ENCODE results near the gene RPTOR.

DNA sequence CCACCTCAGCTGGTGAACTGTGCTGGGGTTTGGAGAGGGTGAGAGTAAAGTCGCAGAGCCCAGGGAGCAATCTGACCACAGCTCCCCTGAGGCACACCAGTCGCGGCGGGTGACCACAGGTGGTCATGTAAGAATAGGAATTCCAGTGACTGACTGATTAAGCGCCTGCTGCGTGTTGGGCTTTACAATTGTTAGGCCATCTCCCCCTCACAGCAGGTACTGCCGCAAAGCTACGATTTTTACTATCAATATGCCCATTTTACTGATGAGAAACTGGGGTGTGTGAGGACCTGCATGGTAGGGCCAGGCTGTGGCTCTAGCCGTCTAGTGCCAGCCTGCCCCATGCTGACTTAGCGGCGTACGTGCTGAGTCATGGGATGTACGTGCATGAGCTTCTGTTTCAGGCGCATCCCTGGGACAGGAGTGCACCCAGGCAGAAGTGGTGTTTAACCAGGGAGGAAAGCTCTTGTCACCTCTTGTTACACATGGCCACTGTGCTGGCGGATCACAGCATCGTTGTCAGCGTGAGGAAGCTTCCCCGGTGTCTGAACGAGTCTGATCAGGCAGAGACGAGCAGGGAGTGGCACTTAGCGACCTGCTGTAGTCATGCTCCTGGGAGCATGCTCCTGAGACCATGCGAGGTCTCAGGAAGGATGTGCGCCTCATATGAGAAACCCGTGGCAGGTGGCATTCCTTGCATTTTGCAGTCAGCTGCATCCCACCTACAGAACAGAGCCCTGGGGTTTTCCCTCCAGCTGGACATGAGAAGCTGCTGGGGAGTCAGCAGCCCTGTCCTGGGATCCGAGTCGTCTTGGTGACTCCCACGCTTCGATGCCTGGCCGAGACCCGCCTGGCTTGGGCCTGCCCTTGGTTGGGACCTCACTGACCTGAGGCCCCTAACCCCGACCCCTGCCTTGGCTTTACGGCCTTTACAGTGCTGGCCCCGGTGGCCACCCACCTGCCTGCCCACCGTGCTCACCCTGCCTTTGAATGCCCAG lies 283.3 kb downstream of the RPTOR start:
- TF ChIP-seq, protein P1, sequence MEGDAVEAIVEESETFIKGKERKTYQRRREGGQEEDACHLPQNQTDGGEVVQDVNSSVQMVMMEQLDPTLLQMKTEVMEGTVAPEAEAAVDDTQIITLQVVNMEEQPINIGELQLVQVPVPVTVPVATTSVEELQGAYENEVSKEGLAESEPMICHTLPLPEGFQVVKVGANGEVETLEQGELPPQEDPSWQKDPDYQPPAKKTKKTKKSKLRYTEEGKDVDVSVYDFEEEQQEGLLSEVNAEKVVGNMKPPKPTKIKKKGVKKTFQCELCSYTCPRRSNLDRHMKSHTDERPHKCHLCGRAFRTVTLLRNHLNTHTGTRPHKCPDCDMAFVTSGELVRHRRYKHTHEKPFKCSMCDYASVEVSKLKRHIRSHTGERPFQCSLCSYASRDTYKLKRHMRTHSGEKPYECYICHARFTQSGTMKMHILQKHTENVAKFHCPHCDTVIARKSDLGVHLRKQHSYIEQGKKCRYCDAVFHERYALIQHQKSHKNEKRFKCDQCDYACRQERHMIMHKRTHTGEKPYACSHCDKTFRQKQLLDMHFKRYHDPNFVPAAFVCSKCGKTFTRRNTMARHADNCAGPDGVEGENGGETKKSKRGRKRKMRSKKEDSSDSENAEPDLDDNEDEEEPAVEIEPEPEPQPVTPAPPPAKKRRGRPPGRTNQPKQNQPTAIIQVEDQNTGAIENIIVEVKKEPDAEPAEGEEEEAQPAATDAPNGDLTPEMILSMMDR (IDR thresholded peaks at IDR 0.05), result no peak
- TF ChIP-seq POLR2A (IDR thresholded peaks at IDR 0.05; ENCODE audit: low read depth) (no peak), EP300 (IDR thresholded peaks at IDR 0.05) (no peak), POLR2AphosphoS5 (IDR thresholded peaks at IDR 0.05) (no peak)

Data from esophagus muscularis mucosa (tissue), 4 donors.